ENCODE data around the gene WNT9B. TPM values are rescaled to one million over a fixed set of nuclear protein-coding genes. Genes with fewer than 3 reads are reported as not detected.

WNT9B gene
- total RNA-seq, 3 donors from 2014 or later: 2.0 to 2.4 TPM; not detected in 1

DNA sequence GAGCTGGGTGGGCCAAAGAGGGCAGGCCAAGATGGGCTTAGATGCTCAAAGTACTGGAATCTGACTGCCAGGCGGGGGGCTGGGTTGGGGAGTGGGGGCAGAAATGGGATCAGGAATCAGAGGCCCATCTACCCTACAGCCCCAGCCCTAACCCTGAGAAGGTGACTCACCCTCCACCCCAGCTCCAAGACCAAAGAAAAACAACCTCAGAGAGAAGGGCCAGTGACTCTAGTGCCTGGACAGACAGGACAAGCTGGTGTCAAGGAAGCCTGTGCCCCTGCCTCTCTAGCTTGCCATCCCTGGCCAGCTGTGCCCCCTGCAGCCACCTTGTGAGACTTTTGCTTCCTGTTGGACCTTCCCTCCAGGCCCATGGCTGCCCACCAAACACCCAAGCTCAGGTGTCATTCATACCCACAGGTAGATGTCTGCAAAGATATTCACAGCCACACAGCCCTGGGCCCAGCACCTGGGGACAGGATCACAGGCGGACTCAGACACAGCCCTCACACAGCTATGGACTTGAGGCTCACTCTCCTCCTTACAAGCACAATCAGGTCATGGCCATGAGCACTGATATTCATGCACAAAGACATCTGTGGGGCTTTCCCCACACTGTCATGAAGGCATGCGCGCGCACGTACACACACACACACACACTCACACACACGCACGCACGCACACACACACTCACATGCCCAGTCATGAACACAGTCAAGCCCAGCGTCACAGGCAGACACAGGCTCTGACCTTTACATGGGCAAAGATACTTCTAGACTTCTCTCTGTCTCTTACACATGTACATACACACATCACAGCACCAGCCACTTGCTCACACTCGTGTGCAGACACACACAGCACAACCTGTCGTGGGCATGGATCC, 35.7 kb upstream of the WNT9B start:
- DNase-seq (ENCODE audit: low spot score in 2 of 2): no peak
- H3K4me1 ChIP-seq: peaks cover 0 to 5% of the 10 kb centered on the region in 2 donors
- intact Hi-C loops (cut with DNase I; ENCODE audit: low total_unique reads): no loop called here
- peaks cover 0 to 51% of the 10 kb centered on the region in 2 donors for H3K27me3 ChIP-seq
- H3K27ac ChIP-seq: no peak overlapping the region
- TF ChIP-seq POLR2A (IDR thresholded peaks at IDR 0.05) (no peak), POLR2AphosphoS5 (IDR thresholded peaks at IDR 0.05) (no peak)
- no peaks in the 10 kb centered on the region for H3K9me3 ChIP-seq
- H3K4me3 ChIP-seq: no peak overlapping the region
- H3K36me3 ChIP-seq: no peaks in the 10 kb centered on the region

DNA sequence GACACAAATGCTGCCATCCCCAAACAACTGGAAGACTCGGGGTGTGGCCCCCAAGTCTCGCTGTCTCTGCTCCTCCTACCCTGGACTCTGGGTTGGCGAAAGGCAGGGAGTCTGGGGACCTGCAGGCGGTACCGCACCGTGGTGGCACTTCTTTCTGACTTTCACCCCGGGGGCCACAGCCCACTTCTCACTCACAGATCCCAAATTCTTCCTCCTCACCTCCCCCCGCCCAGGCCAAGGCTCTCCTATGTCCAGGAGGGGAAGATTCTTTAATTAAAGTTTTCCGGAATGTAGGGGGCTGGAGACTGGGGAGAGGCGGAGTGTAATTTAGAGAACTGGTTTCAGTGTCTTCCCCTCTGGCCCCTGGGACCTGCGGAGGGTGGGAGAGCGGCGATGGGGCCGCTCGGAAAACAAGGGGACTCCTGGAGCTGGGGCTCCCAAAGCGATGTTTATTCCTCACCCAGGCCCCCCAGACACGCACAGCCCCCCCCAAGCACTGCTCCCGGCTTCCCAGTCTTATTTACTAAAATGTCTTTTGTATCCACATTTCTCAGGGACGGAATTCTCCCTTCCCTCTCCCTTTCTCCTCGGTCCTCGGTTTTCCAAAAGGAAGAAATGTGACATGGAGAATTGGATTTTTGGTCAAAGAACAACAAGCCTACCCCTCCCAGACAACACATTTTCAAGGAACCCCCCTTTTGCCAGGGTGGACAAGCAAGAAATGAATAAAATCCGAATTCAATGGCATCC, 34.1 kb upstream of the WNT9B start:
- TF ChIP-seq, protein P1, sequence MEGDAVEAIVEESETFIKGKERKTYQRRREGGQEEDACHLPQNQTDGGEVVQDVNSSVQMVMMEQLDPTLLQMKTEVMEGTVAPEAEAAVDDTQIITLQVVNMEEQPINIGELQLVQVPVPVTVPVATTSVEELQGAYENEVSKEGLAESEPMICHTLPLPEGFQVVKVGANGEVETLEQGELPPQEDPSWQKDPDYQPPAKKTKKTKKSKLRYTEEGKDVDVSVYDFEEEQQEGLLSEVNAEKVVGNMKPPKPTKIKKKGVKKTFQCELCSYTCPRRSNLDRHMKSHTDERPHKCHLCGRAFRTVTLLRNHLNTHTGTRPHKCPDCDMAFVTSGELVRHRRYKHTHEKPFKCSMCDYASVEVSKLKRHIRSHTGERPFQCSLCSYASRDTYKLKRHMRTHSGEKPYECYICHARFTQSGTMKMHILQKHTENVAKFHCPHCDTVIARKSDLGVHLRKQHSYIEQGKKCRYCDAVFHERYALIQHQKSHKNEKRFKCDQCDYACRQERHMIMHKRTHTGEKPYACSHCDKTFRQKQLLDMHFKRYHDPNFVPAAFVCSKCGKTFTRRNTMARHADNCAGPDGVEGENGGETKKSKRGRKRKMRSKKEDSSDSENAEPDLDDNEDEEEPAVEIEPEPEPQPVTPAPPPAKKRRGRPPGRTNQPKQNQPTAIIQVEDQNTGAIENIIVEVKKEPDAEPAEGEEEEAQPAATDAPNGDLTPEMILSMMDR (IDR thresholded peaks at IDR 0.05): no peak
- TF ChIP-seq POLR2AphosphoS5 (IDR thresholded peaks at IDR 0.05) (no peak), POLR2A (IDR thresholded peaks at IDR 0.05) (no peak)
- no peaks in the 10 kb centered on the region for H3K9me3 ChIP-seq
- peaks cover 0 to 67% of the 10 kb centered on the region in 2 donors for H3K27me3 ChIP-seq
- H3K36me3 ChIP-seq: no peaks in the 10 kb centered on the region
- DNase-seq (ENCODE audit: low spot score in 2 of 2): no peak
- H3K27ac ChIP-seq: no peak overlapping the region
- H3K4me3 ChIP-seq: no peak overlapping the region
- peaks cover 0 to 5% of the 10 kb centered on the region in 2 donors for H3K4me1 ChIP-seq
- intact Hi-C loops (cut with DNase I; ENCODE audit: low total_unique reads): no loop called here

DNA sequence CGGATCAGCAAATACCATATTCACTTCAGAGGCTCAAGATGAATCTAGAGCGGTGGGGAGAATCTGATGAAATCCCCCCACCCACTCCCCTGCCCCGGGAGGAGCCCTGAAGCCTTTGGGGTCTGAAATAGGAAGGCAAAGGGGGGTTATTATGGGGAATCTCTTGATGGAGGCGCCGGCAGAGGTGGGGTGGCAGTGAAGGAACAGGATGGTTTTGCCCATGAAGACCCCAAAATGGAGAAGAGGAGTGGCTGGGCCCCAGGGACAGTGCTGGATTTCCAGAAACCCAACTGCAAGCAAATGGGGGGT, 33.5 kb upstream of the WNT9B start:
- peaks cover 0 to 5% of the 10 kb centered on the region in 2 donors for H3K4me1 ChIP-seq
- H3K27ac ChIP-seq: no peak overlapping the region
- no peaks in the 10 kb centered on the region for H3K9me3 ChIP-seq
- H3K4me3 ChIP-seq: no peak overlapping the region
- H3K36me3 ChIP-seq: no peaks in the 10 kb centered on the region
- TF ChIP-seq, protein P1 (IDR thresholded peaks at IDR 0.05): no peak
- TF ChIP-seq POLR2AphosphoS5 (IDR thresholded peaks at IDR 0.05): no peak
- peaks cover 0 to 70% of the 10 kb centered on the region in 2 donors for H3K27me3 ChIP-seq
- DNase-seq (ENCODE audit: low spot score in 2 of 2): no peak
- intact Hi-C loops (cut with DNase I; ENCODE audit: low total_unique reads): no loop called here

DNA sequence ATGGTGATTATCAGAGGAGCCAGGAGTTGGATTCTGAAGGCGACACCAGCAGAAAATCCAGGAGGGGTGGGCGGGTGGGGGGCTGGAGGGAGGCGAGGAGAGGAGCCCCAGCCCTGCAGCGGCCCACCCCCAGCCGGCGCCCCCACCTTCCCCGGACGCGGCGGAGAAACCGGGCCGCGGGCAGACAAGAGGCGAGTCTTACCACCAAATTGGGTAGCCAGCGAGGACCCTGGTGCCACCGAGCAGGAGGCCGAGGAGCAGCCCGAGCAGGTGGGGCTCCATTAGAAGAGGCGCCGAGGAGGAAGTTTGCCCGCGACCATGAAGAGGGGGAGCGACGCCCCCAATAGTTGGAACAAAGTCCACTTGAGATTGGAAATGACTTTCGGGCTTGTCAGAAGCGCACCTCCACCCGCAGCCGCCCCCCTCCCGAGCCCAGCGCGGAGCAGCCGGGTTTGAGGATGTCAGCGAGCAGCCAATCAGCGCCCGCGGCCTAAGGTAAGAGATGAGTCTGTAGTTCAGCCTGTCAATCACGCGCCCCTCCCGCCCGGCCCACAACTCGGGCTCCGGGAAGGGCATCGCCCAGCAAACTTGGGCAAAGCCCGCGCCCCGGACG, 33.0 kb upstream of the WNT9B start, which contains the start of gene WNT3:
Gene WNT3 (minus strand): TSS at position 377 of the 613 bp plus-strand sequence. CDS start 95 bp downstream, at position 282.
- DNase-seq (ENCODE audit: low spot score in 2 of 2): no peak
- Histone ChIP-seq H3K36me3 (no peaks in the 10 kb centered on the region), H3K27me3 (peaks cover 0 to 70% of the 10 kb centered on the region in 2 donors), H3K27ac (no peak within 1 kb of the TSS), H3K4me3 (peak within 1 kb of the TSS; percentile 28 to 54 (median 32)), H3K4me1 (peaks cover 0 to 5% of the 10 kb centered on the region in 2 donors), H3K9me3 (no peaks in the 10 kb centered on the region)
- TF ChIP-seq POLR2A (IDR thresholded peaks at IDR 0.05) (no peak), POLR2AphosphoS5 (IDR thresholded peaks at IDR 0.05) (no peak)
- TF ChIP-seq, protein P1 (IDR thresholded peaks at IDR 0.05): no peak
- intact Hi-C loops (cut with DNase I; ENCODE audit: low total_unique reads): no loop called here

DNA sequence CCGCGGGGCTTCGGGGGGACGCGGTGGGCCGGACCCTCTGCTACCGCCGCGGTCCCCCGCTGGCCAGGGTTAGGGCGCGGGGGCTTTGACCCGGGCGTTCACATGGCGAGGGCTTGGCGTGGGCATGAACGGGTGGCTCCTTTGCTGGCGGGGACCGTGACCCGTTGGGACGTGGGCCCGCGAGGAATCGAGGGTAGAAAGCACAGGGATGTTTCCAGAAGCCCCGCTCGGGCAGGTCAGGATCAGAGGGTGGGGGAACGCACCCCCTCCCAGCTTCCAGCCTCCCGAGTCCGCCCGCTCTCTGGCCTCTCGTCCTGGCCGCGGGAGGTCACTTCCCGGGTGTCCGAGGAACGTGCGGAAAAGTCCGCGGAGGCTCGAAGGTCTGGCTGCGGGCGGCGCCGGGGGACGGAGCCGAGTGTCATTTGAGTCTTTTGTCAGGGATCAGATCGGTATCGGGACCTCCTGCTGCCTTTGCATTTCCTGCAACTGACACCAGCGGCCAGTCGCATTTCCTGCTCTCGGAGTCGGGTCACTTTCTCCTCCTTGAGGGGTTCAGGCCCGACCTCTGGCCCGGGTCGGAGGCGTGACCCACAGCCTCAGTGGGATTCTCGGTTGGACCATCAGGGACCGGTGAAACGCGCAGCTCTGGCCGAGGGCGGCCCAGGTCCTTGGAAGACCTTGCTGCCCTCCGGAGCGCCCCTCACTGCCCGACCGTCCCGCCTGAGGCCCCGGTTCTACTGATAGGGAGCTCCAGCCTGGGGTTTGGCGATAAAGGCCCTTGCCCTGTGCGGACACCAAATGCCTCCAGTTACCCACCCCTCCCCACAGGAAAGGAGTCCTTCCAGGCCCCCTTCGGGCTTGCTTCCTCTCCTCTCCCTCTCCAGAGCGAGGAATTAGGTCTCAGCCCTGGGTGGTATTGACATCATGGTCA, 32.2 kb upstream of the WNT9B start:
- Histone ChIP-seq H3K9me3 (no peaks in the 10 kb centered on the region), H3K36me3 (no peaks in the 10 kb centered on the region), H3K27ac (no peak overlapping the region), H3K4me1 (peaks cover 0 to 5% of the 10 kb centered on the region in 2 donors), H3K4me3 (peak overlapping the region; percentile 28 to 54 (median 32)), H3K27me3 (peaks cover 0 to 69% of the 10 kb centered on the region in 2 donors)
- no peak for TF ChIP-seq POLR2AphosphoS5 (IDR thresholded peaks at IDR 0.05)
- TF ChIP-seq, protein P1 (IDR thresholded peaks at IDR 0.05): no peak
- no peak for TF ChIP-seq POLR2A (IDR thresholded peaks at IDR 0.05)
- DNase-seq (ENCODE audit: low spot score in 2 of 2): no peak
- intact Hi-C loops (cut with DNase I; ENCODE audit: low total_unique reads): no loop called here
